Heart right ventricle (tissue), 16 donors: Measurements from ENCODE around the gene GLP1R. TPM values are rescaled to one million over a fixed set of nuclear protein-coding genes. Genes with fewer than 3 reads are reported as not detected.

Source experiments
- ATAC-seq, 8 donors: fragments of 200-7000 bp; cut with Tn5 transposase; one replicate each; pipeline ENCODE4 v1.9.1; 2020; ENCODE audit warnings: mild to moderate bottlenecking in 8 of 8, moderate library complexity in 8 of 8, moderate number of reproducible peaks in 1 of 8
- DNase-seq, 2 donors: peaks; one replicate each; pipeline ENCODE4 v3.0.0-alpha.2; 2020
- H3K27ac ChIP-seq, 10 donors: fragments of 200-600 bp; sonication (generic) in 2 of 10; one replicate each; pipeline versions ENCODE4 v1.5.0 to v1.8.0; 2020 to 2022; ENCODE audit warnings: mild to moderate bottlenecking in 3 of 10
- H3K27me3 ChIP-seq, 7 donors: fragments of 200-600 bp; one replicate each; pipeline ENCODE4 v1.8.0; 2021 to 2022; ENCODE audit warnings: mild to moderate bottlenecking in 2 of 7
- H3K36me3 ChIP-seq, 9 donors: fragments of 200-600 bp; sonication (generic) in 1 of 9; one replicate each; pipeline versions ENCODE4 v1.5.0 to v1.8.0; 2020 to 2022; ENCODE audit warnings: mild to moderate bottlenecking in 2 of 9
- H3K4me1 ChIP-seq, 9 donors: fragments of 200-600 bp; sonication (generic) in 1 of 9; one replicate each; pipeline versions ENCODE4 v1.5.0 to v1.8.0; 2020 to 2022; ENCODE audit warnings: mild to moderate bottlenecking in 4 of 9
- H3K4me3 ChIP-seq, 10 donors: fragments of 200-600 bp; sonication (generic) in 2 of 10; one replicate each; pipeline versions ENCODE4 v1.5.0 to v1.8.0; 2020 to 2022; ENCODE audit warnings: mild to moderate bottlenecking in 7 of 10, moderate library complexity in 2 of 10
- H3K9me3 ChIP-seq, 11 donors: fragments of 200-600 bp in 10 of 11; sonication (generic) in 2 of 11; one replicate each; pipeline versions ENCODE4 v1.5.0 to v1.8.0; 2013 to 2022; ENCODE audit warnings: mild to moderate bottlenecking in 2 of 11, control low read depth in 1 of 11, moderate library complexity in 1 of 11
- CTCF ChIP-seq, 9 donors: fragments of 200-600 bp; sonication (generic) in 2 of 9; IDR thresholded peaks; one replicate each; pipeline versions ENCODE4 v1.5.0 to v1.8.0; 2021 to 2022; ENCODE audit warnings: antibody characterized with exemption in 9 of 9, mild to moderate bottlenecking in 5 of 9, moderate library complexity in 1 of 9
- WGBS, 2 donors: extraction: QIAGEN DNeasy Blood & Tissue Kit; methylation state at CpG; one replicate each; pipeline ENCODE4 v1.1.7; 2013; ENCODE audit warnings: inconsistent platforms in 1 of 2; 5-methylcytosine and 5-hydroxymethylcytosine counted together
- intact Hi-C, 10 donors: fragments of 100-400 bp; cut with DNase I; formaldehyde crosslinking; loops; one replicate each; pipeline versions ENCODE4 v1.11.1 to v1.14.2; 2022
- polyA plus RNA-seq, 2 donors: library from polyadenylated mRNA; stranded (reverse); fragments of 200-250 nt; gene quantifications; one replicate each; pipeline ENCODE4 v1.2.3, GENCODE V29; 2013
- total RNA-seq, 10 donors: library from RNA; stranded (reverse); fragmentation: NEBNext Ultra II Directional in 3 of 10; extraction: Animal tissue kit (Norgen Biotek cat#: 25700) in 3 of 10; gene quantifications; one replicate each; pipeline versions ENCODE4 v1.2.1 to v1.2.4, GENCODE V29; 2021 to 2023
- donor health status: Arrhythmogenic right ventricular cardiomyopathy.
- donor health status: ischemic (EF 13 %, LVEDD 7.1; RV severe dilation, severe dysfunction).
- donor health status: healthy with polysubstance abuse.
- donor health status: DM: no; HTN: yes; CAD: no.
- donor health status: DM: no; HTN: no; CAD: no.
- donor health status: ischemic (EF 25% LVEDD 6.9; RV normal size, moderate dysfunction).
- donor health status: ischemic (EF 25% LVEDD 5.7; RV mildly dilated, moderate dysfunction).
- donor health status: healthy.
- donor health status: DM: yes; HTN: yes; CAD: no.
- donor health status: Ischemic cardiomyopathy.
- donor health status: ischemic (EF 35%, LVEDD 5.7; RV mildly dilated, moderate dysfunction).
- donor health status: nonischemic (EF 11% LVEDD 7.7; RV severe dilation, severe dysfunction).
- donor health status: DM: yes; HTN: yes; CAD: no.
- donor health status: PGD.
- donor health status: ischemic (EF 29% LVEDD 5.4; RV normal size, mild dysfunction).
- donor health status: nonischemic (EF 23%, LVEDD 6.1; RV moderate dilation, normal function).

The GLP1R gene
- total and polyA plus RNA-seq, 12 donors, result 0.39 to 5.9 (median 1.8) TPM

DNA sequence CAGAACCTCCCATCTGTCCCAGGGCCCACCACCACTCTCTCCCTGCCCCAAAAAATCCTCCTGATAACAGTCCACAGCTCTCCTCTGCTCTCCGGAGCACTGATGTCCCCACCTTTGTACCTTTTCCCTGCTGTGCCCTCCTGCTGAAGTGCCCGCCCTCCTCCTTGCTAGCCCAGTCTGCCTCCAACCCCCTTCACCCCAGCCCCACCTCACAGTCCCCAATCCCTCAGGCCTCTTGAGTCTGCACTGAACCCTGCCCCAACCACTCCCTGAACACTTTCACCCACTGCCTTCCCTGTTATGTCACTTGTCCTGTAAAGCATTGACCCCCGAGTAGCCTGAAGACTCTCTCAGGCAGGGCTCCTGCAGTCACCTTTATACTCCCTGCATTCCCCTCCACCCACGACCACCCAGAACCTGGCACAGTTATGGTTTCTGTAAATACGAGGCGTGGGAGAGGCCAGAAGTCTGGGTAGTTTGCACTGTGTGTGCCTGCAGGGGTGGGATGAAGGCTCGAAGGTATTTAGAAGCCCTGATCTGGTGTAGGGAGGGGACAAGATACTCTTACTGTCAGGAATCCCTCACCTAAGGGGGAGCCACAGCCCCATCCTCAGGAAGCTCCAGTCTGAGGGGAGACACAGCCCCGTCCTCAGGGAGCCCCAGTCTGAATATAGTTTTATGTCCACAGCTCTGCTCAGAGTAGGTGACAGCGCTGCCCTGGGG, 5.4 kb downstream of the GLP1R start:
- DNase-seq, result no peak
- ATAC-seq, result no peak
- no peaks in the 10 kb centered on the region for H3K9me3 ChIP-seq
- H3K4me1 ChIP-seq, result peaks cover 0 to 2% (median 1%) of the 10 kb centered on the region in 9 donors
- no peak overlapping the region for H3K4me3 ChIP-seq
- TF ChIP-seq CTCF (IDR thresholded peaks at IDR 0.05), result no peak
- H3K27me3 ChIP-seq, result peaks cover 0 to 48% (median 18%) of the 10 kb centered on the region in 7 donors
- no peak overlapping the region for H3K27ac ChIP-seq
- intact Hi-C loops, result no loop called here
- H3K36me3 ChIP-seq, result no peaks in the 10 kb centered on the region
- WGBS, 2 donors, result 59 to 71% methylated on average over 9 of the region's 9 CpGs

DNA sequence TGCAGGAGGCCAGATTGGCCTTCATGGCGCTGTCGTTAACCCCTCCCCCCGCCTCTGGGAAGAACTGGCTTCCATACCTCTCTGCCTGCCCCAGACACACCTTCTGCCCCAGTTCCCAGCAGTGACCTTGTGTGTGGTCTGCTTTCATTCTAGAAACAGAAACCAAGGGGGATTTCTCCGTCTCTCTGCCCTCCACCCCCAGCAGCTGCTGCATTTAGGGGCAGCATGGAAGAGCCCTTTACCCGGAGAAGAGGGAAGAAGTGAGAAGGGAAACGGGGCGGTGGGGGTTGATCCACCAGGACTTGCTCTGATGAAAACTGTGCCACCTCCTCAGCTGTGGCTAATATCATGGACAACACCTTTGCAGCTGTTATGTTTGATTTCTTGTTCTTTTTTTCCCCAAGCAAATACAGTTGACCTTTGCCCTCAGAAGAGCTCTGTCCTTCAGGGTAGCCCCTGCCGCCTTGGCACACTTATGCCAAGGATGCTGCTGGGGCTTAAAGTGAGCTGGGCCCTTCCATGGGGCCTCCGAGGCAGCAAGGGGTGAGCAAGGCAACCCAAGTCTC, 6.1 kb downstream of the GLP1R start:
- TF ChIP-seq CTCF (IDR thresholded peaks at IDR 0.05), result no peak
- intact Hi-C loops, result no loop called here
- Histone ChIP-seq H3K27me3 (peaks cover 0 to 48% (median 11%) of the 10 kb centered on the region in 7 donors), H3K9me3 (no peaks in the 10 kb centered on the region), H3K4me3 (no peak overlapping the region), H3K4me1 (no peaks in the 10 kb centered on the region), H3K27ac (no peak overlapping the region), H3K36me3 (no peaks in the 10 kb centered on the region)
- no peak for ATAC-seq
- 65 to 74% methylated on average over 9 of the region's 9 CpGs for WGBS, 2 donors
- no peak for DNase-seq

GRCh38 chr6:39055661-39056060, 7.1 kb downstream of the GLP1R start:
- Histone ChIP-seq H3K9me3 (no peaks in the 10 kb centered on the region), H3K36me3 (no peaks in the 10 kb centered on the region), H3K27me3 (peaks cover 0 to 47% (median 1%) of the 10 kb centered on the region in 7 donors), H3K4me1 (peaks cover 0 to under 1% (median 0%) of the 10 kb centered on the region in 9 donors), H3K27ac (no peak overlapping the region), H3K4me3 (no peak overlapping the region)
- 64 to 69% methylated on average over 7 of the region's 7 CpGs for WGBS, 2 donors
- ATAC-seq (no peak), DNase-seq (no peak)
- intact Hi-C loops, result no loop called here
- TF ChIP-seq CTCF (IDR thresholded peaks at IDR 0.05), result no peak

DNA sequence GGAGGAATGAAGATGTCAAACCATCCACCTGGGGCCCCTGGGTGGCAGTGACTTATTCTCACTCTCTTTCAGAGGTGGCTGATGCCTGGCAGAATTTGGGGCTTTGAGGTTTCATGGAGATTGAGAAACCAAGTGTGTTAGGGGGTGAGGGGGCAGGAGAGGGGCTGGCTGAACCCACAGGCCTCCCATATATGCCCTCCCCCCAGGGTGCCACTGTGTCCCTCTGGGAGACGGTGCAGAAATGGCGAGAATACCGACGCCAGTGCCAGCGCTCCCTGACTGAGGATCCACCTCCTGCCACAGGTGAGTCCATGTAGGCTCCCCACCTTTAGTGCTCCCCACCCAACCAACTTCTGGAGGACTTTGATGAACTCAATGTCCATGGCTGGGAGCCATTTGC, 7.6 kb downstream of the GLP1R start:
- 90% methylated on average over 5 of the region's 5 CpGs for WGBS, 2 donors
- peaks cover 0 to 4% (median 0%) of the 10 kb centered on the region in 9 donors for H3K4me1 ChIP-seq
- no peaks in the 10 kb centered on the region for H3K36me3 ChIP-seq
- intact Hi-C loops, result no loop called here
- H3K4me3 ChIP-seq, result no peak overlapping the region
- H3K27me3 ChIP-seq, result peaks cover 0 to 42% (median 0%) of the 10 kb centered on the region in 7 donors
- H3K27ac ChIP-seq, result no peak overlapping the region
- no peak for TF ChIP-seq CTCF (IDR thresholded peaks at IDR 0.05)
- H3K9me3 ChIP-seq, result no peaks in the 10 kb centered on the region
- ATAC-seq (no peak), DNase-seq (no peak)
